ENCODE results near the gene PELI1. TPM values are rescaled to one million over a fixed set of nuclear protein-coding genes. Genes with fewer than 3 reads are reported as not detected.

Gene PELI1
- polyA plus RNA-seq, 1 donor from 2014 or later: 34.9 TPM

- Histone ChIP-seq H3K4me2 (ENCODE audit: low read length) (peak overlapping the region; percentile 83), H3F3A (ENCODE audit: insufficient read depth, low read length, poor library complexity, severe bottlenecking) (no peaks in the 10 kb centered on the region), H3K79me2 (replicated peaks; ENCODE audit: insufficient read depth, low read length) (peaks cover 52% of the 10 kb centered on the region), H3K9me2 (ENCODE audit: insufficient read depth, low read length) (no peaks in the 10 kb centered on the region), H4K20me1 (ENCODE audit: insufficient read depth) (no peaks in the 10 kb centered on the region), H3K27me3 (ENCODE audit: insufficient read depth, low read depth, low read length) (no peaks in the 10 kb centered on the region), H2AFZ (ENCODE audit: low read depth, low read length) (peak overlapping the region; percentile 47), H3K4me3 (ENCODE audit: low read length) (peak overlapping the region; percentile 93), H3K27ac (ENCODE audit: low read length) (peak overlapping the region; percentile 81), H3K9ac (ENCODE audit: low read length) (peak overlapping the region; percentile 88), H3K9me3 (ENCODE audit: low read length) (no peaks in the 10 kb centered on the region), H3K36me3 (ENCODE audit: insufficient read depth, low read length) (no peaks in the 10 kb centered on the region)
- TF ChIP-seq SMC3 (conservative IDR thresholded peaks at IDR 0.05; ENCODE audit: poor library complexity): no peak
- peak; percentile 44 for TF ChIP-seq MXI1 (conservative IDR thresholded peaks at IDR 0.05; ENCODE audit: poor library complexity, severe bottlenecking)
- no peak for TF ChIP-seq REST (IDR thresholded peaks at IDR 0.05; ENCODE audit: borderline replicate concordance)
- TF ChIP-seq EP300 (conservative IDR thresholded peaks at IDR 0.05; ENCODE audit: poor library complexity, severe bottlenecking): peak; percentile 28
- TF ChIP-seq CTCF (IDR thresholded peaks at IDR 0.05; ENCODE audit: poor library complexity, severe bottlenecking): no peak
- TF ChIP-seq EZH2 (IDR thresholded peaks at IDR 0.05; ENCODE audit: borderline replicate concordance, insufficient read depth, low read length, poor library complexity, severe bottlenecking): no peak
- no peak for TF ChIP-seq TAF1 (IDR thresholded peaks at IDR 0.05; ENCODE audit: low read depth)
These were observed 807 bp downstream of the PELI1 start for GRCh38 chr2:64143169-64144056.

- Histone ChIP-seq H3K79me2 (replicated peaks; ENCODE audit: insufficient read depth, low read length) (peaks cover 57% of the 10 kb centered on the region), H3K27ac (ENCODE audit: low read length) (no peak overlapping the region), H3K9me2 (ENCODE audit: insufficient read depth, low read length) (no peaks in the 10 kb centered on the region), H3F3A (ENCODE audit: insufficient read depth, low read length, poor library complexity, severe bottlenecking) (no peaks in the 10 kb centered on the region), H3K27me3 (ENCODE audit: insufficient read depth, low read depth, low read length) (no peaks in the 10 kb centered on the region), H2AFZ (ENCODE audit: low read depth, low read length) (peak overlapping the region; percentile 16), H3K4me2 (ENCODE audit: low read length) (peak overlapping the region; percentile 83), H3K9me3 (ENCODE audit: low read length) (no peaks in the 10 kb centered on the region), H4K20me1 (ENCODE audit: insufficient read depth) (no peaks in the 10 kb centered on the region), H3K9ac (ENCODE audit: low read length) (peak overlapping the region; percentile 88), H3K4me3 (ENCODE audit: low read length) (peak overlapping the region; percentile 93), H3K36me3 (ENCODE audit: insufficient read depth, low read length) (no peaks in the 10 kb centered on the region)
- TF ChIP-seq MXI1 (conservative IDR thresholded peaks at IDR 0.05; ENCODE audit: poor library complexity, severe bottlenecking) (no peak), CTCF (IDR thresholded peaks at IDR 0.05; ENCODE audit: poor library complexity, severe bottlenecking) (no peak), REST (IDR thresholded peaks at IDR 0.05; ENCODE audit: borderline replicate concordance) (no peak), SMC3 (conservative IDR thresholded peaks at IDR 0.05; ENCODE audit: poor library complexity) (no peak), RAD21 (conservative IDR thresholded peaks at IDR 0.05) (no peak), EZH2 (IDR thresholded peaks at IDR 0.05; ENCODE audit: borderline replicate concordance, insufficient read depth, low read length, poor library complexity, severe bottlenecking) (no peak), POLR2AphosphoS5 (IDR thresholded peaks at IDR 0.05) (no peak), EP300 (conservative IDR thresholded peaks at IDR 0.05; ENCODE audit: poor library complexity, severe bottlenecking) (no peak), TAF1 (IDR thresholded peaks at IDR 0.05; ENCODE audit: low read depth) (no peak)
These were observed 1.5 kb downstream of the PELI1 start for GRCh38 chr2:64142741-64143168.

Measured in neural cell (in vitro differentiated cells).